Parathyroid adenoma (tissue), 2 donors: Measurements from ENCODE around the gene B4GALNT4.
A peak's percentile ranks its signal among the peaks of the same experiment; 100 is the strongest.
"Not testable (repeated sequence)": the region's sequence is repeated elsewhere in the genome, so short reads cannot be mapped to it uniquely, and the experiment has no call there.

Experiments used
- H2AFZ ChIP-seq: fragments of 300-600 bp; sonication (generic); one replicate; pipeline ENCODE4 v1.7.0; 2017; ENCODE audit warnings: antibody characterized with exemption, mild to moderate bottlenecking
- H3K27ac ChIP-seq: fragments of 300-600 bp; sonication (generic); one replicate; pipeline ENCODE4 v1.7.0; 2017
- H3K27me3 ChIP-seq: fragments of 300-600 bp; sonication (generic); one replicate; pipeline ENCODE4 v1.7.0; 2017; ENCODE audit warnings: low read length; ENCODE audit not compliant: control insufficient read depth, insufficient read depth
- H3K36me3 ChIP-seq: fragments of 300-600 bp; sonication (generic); one replicate; pipeline ENCODE4 v1.7.0; 2017; ENCODE audit warnings: low read length; ENCODE audit not compliant: control insufficient read depth, insufficient read depth
- H3K4me1 ChIP-seq: fragments of 300-600 bp; sonication (generic); one replicate; pipeline ENCODE4 v1.7.0; 2017; ENCODE audit warnings: control low read depth
- H3K4me2 ChIP-seq: fragments of 300-600 bp; sonication (generic); one replicate; pipeline ENCODE4 v1.7.0; 2017; ENCODE audit warnings: low read length
- H3K4me3 ChIP-seq: fragments of 300-600 bp; sonication (generic); one replicate; pipeline ENCODE4 v1.7.0; 2017; ENCODE audit warnings: low read depth, low read length
- H3K79me2 ChIP-seq: fragments of 300-600 bp; sonication (generic); one replicate; pipeline ENCODE4 v1.7.0; 2017; ENCODE audit warnings: control low read depth
- H3K9ac ChIP-seq: fragments of 300-600 bp; sonication (generic); one replicate; pipeline ENCODE4 v1.7.0; 2017; ENCODE audit warnings: mild to moderate bottlenecking
- H3K9me3 ChIP-seq: fragments of 300-600 bp; sonication (generic); one replicate; pipeline ENCODE4 v1.7.0; 2017; ENCODE audit warnings: low read length; ENCODE audit not compliant: control insufficient read depth
- TF ChIP-seq, protein P1 (sequence below): fragments of 300-600 bp; sonication (generic); IDR thresholded peaks from one replicate; pipeline ENCODE4 v1.7.0; 2017; ENCODE audit warnings: antibody characterized with exemption, mild to moderate bottlenecking
- donor health status: primary hyperparathyroidism.

The B4GALNT4 gene

DNA sequence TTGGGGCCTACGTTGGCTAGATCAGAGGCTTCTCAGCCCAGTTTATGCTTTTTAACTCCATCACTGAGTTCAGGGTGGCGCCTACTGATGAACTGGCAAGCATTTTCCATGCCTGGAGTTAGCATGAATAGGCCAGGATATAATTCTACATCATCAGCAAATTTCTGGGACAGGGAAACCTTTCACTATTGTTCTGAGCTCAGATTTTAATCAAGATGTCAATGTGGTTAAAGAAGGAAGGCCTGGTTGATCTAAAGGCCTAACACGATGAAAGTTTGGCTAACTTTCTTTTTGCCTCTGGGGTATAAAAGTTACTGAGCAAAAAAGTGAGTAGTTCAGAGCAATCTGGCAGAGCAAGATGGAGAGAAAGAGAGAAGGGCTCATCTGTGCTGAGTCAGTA lies 27.0 kb upstream of the B4GALNT4 start:
- Histone ChIP-seq H3K9me3 (no peaks in the 10 kb centered on the region), H3K79me2 (no peaks in the 10 kb centered on the region), H3K9ac (no peak overlapping the region), H2AFZ (peak overlapping the region; percentile 54), H3K27me3 (no peaks in the 10 kb centered on the region), H3K27ac (peak overlapping the region; percentile 19), H3K4me3 (no peak overlapping the region), H3K4me2 (no peak overlapping the region), H3K4me1 (no peaks in the 10 kb centered on the region), H3K36me3 (no peaks in the 10 kb centered on the region)
- TF ChIP-seq, protein P1, sequence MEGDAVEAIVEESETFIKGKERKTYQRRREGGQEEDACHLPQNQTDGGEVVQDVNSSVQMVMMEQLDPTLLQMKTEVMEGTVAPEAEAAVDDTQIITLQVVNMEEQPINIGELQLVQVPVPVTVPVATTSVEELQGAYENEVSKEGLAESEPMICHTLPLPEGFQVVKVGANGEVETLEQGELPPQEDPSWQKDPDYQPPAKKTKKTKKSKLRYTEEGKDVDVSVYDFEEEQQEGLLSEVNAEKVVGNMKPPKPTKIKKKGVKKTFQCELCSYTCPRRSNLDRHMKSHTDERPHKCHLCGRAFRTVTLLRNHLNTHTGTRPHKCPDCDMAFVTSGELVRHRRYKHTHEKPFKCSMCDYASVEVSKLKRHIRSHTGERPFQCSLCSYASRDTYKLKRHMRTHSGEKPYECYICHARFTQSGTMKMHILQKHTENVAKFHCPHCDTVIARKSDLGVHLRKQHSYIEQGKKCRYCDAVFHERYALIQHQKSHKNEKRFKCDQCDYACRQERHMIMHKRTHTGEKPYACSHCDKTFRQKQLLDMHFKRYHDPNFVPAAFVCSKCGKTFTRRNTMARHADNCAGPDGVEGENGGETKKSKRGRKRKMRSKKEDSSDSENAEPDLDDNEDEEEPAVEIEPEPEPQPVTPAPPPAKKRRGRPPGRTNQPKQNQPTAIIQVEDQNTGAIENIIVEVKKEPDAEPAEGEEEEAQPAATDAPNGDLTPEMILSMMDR, result no peak

DNA sequence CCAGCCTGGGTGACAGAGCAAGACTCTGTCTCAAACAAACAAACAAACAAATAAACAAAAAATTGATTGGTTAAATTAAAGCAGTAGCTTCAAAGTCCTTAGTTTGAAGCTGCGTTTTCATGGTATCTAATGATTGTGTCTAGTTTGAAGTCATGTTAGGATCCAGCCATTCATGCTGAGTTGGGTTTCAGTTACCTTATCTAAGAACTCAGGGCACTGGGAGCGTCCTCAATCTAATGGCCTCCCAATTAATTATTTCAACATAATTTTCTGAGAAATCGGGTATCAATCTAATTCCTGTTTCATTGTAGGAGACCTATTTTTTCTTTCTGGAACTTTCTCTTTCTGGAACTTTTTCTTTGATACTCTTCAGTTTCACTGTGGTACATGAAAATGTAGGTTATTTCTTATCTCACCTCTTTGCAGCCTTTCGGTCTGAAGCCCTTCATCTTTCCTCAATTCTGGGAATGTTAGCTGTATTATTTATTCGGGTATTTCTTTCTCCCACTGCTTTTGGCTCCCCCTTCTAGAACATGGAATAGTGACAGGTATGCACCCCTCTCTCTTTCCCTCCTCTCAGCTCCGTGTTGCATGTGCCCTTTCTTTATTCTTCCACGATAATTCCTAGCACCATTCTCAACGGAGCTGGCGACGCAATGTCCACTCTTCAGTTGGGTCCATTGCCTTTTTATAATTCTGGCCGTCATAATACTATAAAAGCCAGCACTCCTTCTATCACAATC lies 24.3 kb upstream of the B4GALNT4 start:
- TF ChIP-seq, protein P1, result no peak

DNA sequence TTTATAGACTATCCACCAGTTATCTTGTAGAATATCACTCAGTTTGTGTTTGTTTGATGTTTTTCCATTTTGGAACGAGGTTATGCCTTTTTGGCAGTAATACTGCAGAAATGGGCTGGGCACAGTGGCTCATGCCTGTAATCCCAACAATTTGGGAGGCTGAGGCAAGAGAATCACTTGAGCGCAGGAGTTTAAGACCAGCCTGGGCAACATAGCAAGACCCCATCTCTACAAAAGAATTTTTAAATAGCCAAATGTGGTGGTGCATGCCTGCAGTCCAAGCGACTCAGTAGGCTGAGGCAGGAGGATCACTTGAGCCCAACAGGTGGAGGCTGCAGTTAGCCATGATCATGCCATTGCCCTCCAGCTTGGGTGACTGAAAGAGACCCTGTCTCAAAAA lies 22.8 kb upstream of the B4GALNT4 start:
- TF ChIP-seq, protein P1, result no peak
- no peaks in the 10 kb centered on the region for H3K79me2 ChIP-seq
- H3K27ac ChIP-seq, result no peak overlapping the region
- H3K27me3 ChIP-seq, result no peaks in the 10 kb centered on the region
- no peaks in the 10 kb centered on the region for H3K4me1 ChIP-seq
- no peaks in the 10 kb centered on the region for H3K36me3 ChIP-seq
- no peak overlapping the region for H2AFZ ChIP-seq
- no peak overlapping the region for H3K4me2 ChIP-seq
- H3K9ac ChIP-seq, result no peak overlapping the region
- no peaks in the 10 kb centered on the region for H3K9me3 ChIP-seq
- H3K4me3 ChIP-seq, result no peak overlapping the region

More for the DNA sequence above, 24.3 kb upstream of the B4GALNT4 start:
- Histone ChIP-seq H3K9ac (no peak overlapping the region), H3K79me2 (no peaks in the 10 kb centered on the region), H3K9me3 (no peaks in the 10 kb centered on the region), H2AFZ (no peak overlapping the region), H3K27ac (no peak overlapping the region), H3K4me3 (no peak overlapping the region), H3K36me3 (no peaks in the 10 kb centered on the region), H3K4me1 (no peaks in the 10 kb centered on the region), H3K27me3 (no peaks in the 10 kb centered on the region), H3K4me2 (no peak overlapping the region)

DNA sequence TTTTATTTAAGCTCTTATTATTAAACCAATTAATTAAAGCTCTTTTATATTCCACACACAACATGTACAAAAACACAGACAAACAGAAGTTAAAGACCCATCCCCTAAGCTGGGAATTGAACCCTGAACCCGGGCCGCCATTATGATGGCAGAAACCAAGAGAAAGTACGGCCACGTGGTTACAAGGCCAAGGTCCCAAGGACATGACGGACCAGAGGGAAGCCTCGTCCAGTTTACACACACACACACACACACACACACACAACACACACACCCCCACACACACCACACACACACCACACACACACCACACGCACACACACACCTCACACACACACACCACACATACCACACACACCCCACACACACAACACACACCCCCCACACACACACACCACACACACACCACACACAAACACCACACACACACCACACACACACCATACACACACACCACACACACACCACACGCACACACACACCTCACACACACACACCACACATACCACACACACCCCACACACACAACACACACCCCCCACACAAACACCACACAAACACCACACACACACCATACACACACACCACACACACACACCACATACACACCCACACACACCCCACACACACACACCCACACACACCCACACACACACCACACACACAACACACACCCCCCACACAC lies 19.9 kb upstream of the B4GALNT4 start:
- not testable (repeated sequence) for H3K27ac ChIP-seq

DNA sequence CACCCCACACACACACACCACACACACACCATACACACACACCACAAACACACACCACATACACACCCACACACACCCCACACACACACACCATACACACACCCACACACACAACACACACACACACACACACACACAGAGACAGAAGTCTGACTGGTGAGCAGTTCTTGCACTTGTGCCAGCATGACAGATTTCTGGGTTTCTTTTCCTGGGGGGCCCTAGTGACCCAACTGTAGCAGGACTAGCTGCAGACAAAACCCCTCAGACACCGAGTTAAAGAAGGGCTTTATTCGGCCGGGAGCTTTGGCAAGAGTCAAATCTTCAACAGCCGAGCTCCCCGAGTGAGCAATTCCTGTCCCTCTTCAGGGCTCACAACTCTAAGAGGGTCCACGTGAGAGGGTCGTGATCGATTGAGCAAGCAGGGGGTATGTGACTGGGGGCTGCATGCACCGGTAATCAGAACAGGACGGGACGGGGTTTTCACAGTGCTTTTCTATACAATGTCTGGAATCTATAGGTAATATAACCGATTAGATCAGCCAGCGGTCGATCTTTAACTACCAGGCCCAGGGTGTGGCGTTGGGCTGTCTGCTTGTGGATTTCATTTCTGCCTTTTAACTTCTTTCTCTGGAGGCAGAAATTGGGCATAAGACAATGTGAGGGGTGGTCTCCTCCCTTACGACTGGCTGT lies 19.1 kb upstream of the B4GALNT4 start:
- not testable (repeated sequence) for H3K79me2 ChIP-seq, H3K4me1 ChIP-seq, H3K4me3 ChIP-seq, H3K27me3 ChIP-seq, H3K27ac ChIP-seq, H3K36me3 ChIP-seq, H3K4me2 ChIP-seq, H2AFZ ChIP-seq, H3K9me3 ChIP-seq, H3K9ac ChIP-seq

More for the DNA sequence above, 19.9 kb upstream of the B4GALNT4 start:
- not testable (repeated sequence) for H3K79me2 ChIP-seq, H3K4me1 ChIP-seq, H3K27me3 ChIP-seq, H3K4me2 ChIP-seq, H2AFZ ChIP-seq, H3K4me3 ChIP-seq, H3K36me3 ChIP-seq, H3K9me3 ChIP-seq, H3K9ac ChIP-seq
